ENCODE data around the gene INSRR.

DNA sequence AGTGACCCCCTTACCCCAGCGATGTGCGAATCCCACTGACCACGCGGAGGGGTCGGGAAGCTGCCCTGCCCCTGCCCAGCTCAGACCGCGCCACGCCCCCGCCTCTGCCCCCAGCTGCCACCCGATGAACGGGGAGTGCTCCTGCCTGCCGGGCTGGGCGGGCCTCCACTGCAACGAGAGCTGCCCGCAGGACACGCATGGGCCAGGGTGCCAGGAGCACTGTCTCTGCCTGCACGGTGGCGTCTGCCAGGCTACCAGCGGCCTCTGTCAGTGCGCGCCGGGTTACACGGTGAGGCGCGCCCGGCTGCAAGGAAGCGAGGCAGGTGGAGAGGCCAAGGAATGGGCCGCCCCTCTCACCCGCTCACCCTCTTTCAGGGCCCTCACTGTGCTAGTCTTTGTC, 49.6 kb upstream of the INSRR start:
- TF ChIP-seq CTCF (IDR thresholded peaks at IDR 0.05): no peak
- no peak for TF ChIP-seq POLR2A (IDR thresholded peaks at IDR 0.05)
- no peak for TF ChIP-seq POLR2AphosphoS5 (IDR thresholded peaks at IDR 0.05)
